GM12864 (cell line): ENCODE data around the gene RBSN.

ENCODE experiments used
- DNase-seq: peaks from one replicate; pipeline ENCODE4 v3.0.0-alpha.2; 2011; ENCODE audit warnings: low read depth
- H3K4me3 ChIP-seq: 2 replicates; pipeline ENCODE4 v1.5.1; 2011; ENCODE audit warnings: mild to moderate bottlenecking, low read depth, low read length, control low read depth
- CTCF ChIP-seq: IDR thresholded peaks from 2 replicates; pipeline ENCODE4 v1.5.1; 2011; ENCODE audit warnings: low read depth, mild to moderate bottlenecking, moderate library complexity, low read length, control low read depth, inconsistent platforms; ENCODE audit errors: missing control alignments

The RBSN gene

DNA sequence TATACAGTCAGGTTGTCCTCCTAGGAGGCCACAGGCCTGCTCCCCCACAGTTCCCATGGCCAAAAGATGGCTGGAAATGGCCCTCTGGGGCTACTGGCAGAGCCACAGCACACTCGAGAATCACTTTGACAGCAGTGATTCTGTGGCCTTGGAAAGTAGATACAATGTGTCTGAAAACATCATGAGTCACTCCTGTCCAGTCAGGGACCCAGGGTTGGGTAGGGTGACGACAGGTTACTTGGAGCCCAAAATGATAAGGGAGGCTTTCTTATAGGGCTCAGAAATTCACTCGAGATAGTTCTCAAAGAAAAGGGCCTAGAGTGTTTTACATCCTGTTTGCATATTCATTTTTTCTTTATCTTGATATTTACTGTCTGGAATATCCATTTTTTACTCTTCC, 58.1 kb downstream of the RBSN start:
- DNase-seq: no peak
- no peak for TF ChIP-seq CTCF
- no peak overlapping the region for H3K4me3 ChIP-seq

DNA sequence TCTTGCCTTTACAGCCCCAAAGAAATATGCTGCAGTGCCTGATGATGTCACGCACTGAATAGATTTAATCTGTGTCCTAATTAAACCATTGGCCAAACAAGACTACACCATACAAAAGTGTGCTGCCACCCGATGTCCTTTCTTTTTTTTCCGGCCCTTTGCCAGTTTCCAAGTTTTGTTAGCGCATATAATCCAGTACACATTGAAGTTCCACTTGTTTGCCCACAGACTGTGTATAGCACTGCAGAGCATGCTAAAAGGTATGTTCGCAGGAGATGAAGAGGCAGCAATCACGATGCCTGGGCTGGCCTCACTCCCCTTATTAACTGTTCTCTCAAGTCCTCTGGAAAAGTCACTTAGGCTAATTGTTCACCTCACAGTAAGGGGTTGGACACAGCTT, 60.6 kb downstream of the RBSN start:
- TF ChIP-seq CTCF: no peak
- DNase-seq: no peak
- H3K4me3 ChIP-seq: no peak overlapping the region

GRCh38 chr3:15033103-15033502, 65.8 kb downstream of the RBSN start:
- H3K4me3 ChIP-seq: no peak overlapping the region
- no peak for DNase-seq
- no peak for TF ChIP-seq CTCF

- no peak for TF ChIP-seq CTCF
Observed at GRCh38 chr3:15032650-15033049, 66.3 kb downstream of the RBSN start.

GRCh38 chr3:15029625-15030024, 69.3 kb downstream of the RBSN start:
- no peak overlapping the region for H3K4me3 ChIP-seq
- no peak for TF ChIP-seq CTCF
- no peak for DNase-seq

More at GRCh38 chr3:15032650-15033049, 66.3 kb downstream of the RBSN start:
- no peak overlapping the region for H3K4me3 ChIP-seq
- DNase-seq: no peak

DNA sequence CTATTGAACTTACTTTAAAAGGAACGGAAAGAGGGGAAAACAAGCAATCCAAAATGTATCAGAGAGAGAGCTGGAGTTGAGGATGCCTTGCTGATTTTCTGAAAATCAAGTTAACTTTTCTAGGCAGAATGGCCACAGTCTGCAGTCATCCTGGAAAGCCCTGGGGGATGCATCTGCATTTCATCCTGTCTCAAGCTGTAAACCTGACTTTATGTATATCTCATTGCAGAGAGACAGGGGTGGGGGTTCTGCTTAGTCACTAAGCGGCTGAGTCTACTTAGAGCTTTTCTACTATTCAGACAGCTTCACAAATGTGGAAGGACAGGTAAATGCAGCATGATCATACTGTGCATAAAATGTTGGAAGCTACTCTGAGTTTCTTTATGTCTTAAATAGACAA, 75.2 kb downstream of the RBSN start:
- no peak for TF ChIP-seq CTCF
- no peak overlapping the region for H3K4me3 ChIP-seq
- no peak for DNase-seq

GRCh38 chr3:15023249-15023648, 75.7 kb downstream of the RBSN start:
- H3K4me3 ChIP-seq: no peak overlapping the region
- DNase-seq: no peak
- no peak for TF ChIP-seq CTCF
